NB4 (cell line): ENCODE measurements around the gene PKIG.

Source experiments
- MYC ChIP-seq: IDR thresholded peaks from 2 replicates; pipeline ENCODE4 v1.6.1; 2011; ENCODE audit warnings: low read depth, low read length
- POLR2A ChIP-seq: IDR thresholded peaks from 2 replicates; pipeline ENCODE4 v1.6.1; 2011; ENCODE audit warnings: mild to moderate bottlenecking; ENCODE audit not compliant: insufficient read length; ENCODE audit errors: extremely low read depth
- TF ChIP-seq, protein P1 (sequence below): IDR thresholded peaks from one replicate; pipeline ENCODE4 v1.5.1; 2012; ENCODE audit warnings: low read depth, low read length
- TF ChIP-seq, protein P2 (sequence below): IDR thresholded peaks from 2 replicates; pipeline ENCODE4 v1.6.1; 2011; ENCODE audit warnings: low read depth, low read length

DNA sequence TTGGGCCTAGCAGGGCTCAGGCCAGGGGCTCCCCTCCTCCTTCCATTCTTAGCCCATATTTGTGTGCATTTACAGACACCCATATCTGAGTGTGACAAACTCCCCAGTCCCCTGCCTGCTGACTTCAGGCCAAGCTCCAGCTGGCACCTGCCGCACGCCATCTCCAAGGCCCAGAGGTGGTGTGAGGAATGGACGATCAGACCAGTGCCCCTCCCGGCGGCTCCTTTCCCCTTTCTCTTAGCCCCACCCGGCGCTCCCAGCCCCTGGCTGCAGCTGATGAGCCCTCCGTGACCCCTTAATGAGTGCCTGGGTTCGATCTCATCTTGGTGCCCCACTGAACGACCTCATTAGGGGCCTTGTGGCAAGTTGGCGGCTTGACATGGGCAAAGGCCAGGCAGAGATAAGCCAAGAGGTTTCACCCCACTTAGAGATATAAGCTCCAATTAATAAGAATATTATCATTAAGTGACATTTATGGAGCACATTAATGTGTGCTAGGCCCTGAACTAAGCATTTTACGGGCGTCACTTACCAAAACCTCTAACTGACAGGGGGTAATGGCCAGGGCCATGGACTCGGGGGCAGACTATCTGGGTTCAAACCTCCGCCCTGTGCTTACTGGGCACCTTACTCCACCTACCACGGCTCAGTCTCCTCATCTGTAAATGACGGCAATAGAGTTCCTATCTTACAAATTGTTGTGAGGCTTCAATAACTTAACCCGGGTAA lies 51.7 kb downstream of the PKIG start:
- TF ChIP-seq, protein P1, sequence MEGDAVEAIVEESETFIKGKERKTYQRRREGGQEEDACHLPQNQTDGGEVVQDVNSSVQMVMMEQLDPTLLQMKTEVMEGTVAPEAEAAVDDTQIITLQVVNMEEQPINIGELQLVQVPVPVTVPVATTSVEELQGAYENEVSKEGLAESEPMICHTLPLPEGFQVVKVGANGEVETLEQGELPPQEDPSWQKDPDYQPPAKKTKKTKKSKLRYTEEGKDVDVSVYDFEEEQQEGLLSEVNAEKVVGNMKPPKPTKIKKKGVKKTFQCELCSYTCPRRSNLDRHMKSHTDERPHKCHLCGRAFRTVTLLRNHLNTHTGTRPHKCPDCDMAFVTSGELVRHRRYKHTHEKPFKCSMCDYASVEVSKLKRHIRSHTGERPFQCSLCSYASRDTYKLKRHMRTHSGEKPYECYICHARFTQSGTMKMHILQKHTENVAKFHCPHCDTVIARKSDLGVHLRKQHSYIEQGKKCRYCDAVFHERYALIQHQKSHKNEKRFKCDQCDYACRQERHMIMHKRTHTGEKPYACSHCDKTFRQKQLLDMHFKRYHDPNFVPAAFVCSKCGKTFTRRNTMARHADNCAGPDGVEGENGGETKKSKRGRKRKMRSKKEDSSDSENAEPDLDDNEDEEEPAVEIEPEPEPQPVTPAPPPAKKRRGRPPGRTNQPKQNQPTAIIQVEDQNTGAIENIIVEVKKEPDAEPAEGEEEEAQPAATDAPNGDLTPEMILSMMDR: no peak
- no peak for TF ChIP-seq POLR2A
- TF ChIP-seq, protein P2, sequence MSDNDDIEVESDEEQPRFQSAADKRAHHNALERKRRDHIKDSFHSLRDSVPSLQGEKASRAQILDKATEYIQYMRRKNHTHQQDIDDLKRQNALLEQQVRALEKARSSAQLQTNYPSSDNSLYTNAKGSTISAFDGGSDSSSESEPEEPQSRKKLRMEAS: no peak
- no peak for TF ChIP-seq MYC
